Measurements from ENCODE around the gene SCN5A. TPM values are rescaled to one million over a fixed set of nuclear protein-coding genes. Genes with fewer than 3 reads are reported as not detected.

SCN5A gene
- total RNA-seq, 1 experiment from 2014 or later, result 11.5 TPM

DNA sequence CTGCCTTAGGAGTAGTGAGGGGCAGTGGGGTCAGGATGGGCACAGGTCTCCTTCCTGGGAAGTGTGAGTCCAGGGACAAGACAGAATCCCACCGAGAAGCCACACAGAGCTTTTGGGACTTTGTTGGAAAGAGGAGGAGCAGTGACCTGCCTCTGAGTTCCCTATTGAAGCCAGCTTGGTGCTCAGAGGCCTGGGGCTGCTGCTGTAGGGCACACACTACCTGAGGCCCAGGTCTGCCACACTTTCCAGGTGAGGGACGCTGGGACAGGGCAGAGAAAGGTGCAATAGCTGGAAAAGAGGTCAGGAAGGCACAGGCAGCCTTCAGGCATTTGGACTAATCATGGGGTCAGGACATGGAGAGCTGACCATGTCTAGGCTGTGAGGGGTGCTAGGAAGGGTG lies 67.7 kb downstream of the SCN5A start:
- CTCF ChIA-PET, result no interaction called here
- RAD21 ChIA-PET (ENCODE audit: low non-redundant PET in 1 of 2, low total read pairs in 2 of 2, uncharacterized antibody in 2 of 2, unreplicated experiment in 2 of 2), result no interaction called here
- no peaks in the 10 kb centered on the region for H3K4me1 ChIP-seq (ENCODE audit: control insufficient read depth in 1 of 2, insufficient read depth in 2 of 2, low read length in 2 of 2)
- H3K4me2 ChIP-seq (ENCODE audit: low read length), result no peak overlapping the region
- H3K79me2 ChIP-seq (ENCODE audit: insufficient read depth, low read length), result no peaks in the 10 kb centered on the region
- BruUV-seq (replicated peaks), result no TSS peak
- POLR2A ChIA-PET, result no interaction called here
- no peak for DNase-seq (ENCODE audit: low read depth, low spot score)
- no peak for TF ChIP-seq FOSL1 (IDR thresholded peaks at IDR 0.05; ENCODE audit: low read depth)
- TF ChIP-seq RAD21 (IDR thresholded peaks at IDR 0.05; ENCODE audit: low read depth), result no peak
- TF ChIP-seq SIN3A (IDR thresholded peaks at IDR 0.05; ENCODE audit: low read depth), result no peak
- no peaks in the 10 kb centered on the region for H3K27me3 ChIP-seq (ENCODE audit: insufficient read depth, low read length)
- no peak overlapping the region for H3K4me3 ChIP-seq (replicated peaks in 1 of 2; ENCODE audit: low read depth in 1 of 2, low read length in 2 of 2)
- no peaks in the 10 kb centered on the region for H3K9me2 ChIP-seq (ENCODE audit: insufficient read depth)
- H3K9ac ChIP-seq (ENCODE audit: low read length), result no peak overlapping the region
- H3K36me3 ChIP-seq (ENCODE audit: control insufficient read depth in 1 of 2, insufficient read depth in 2 of 2, low read length in 2 of 2), result no peaks in the 10 kb centered on the region; a peak in 1 of 4 replicates
- H2AFZ ChIP-seq (ENCODE audit: low read depth, low read length, poor library complexity, severe bottlenecking), result no peak overlapping the region
- no peak for ATAC-seq
- H3K9me3 ChIP-seq (ENCODE audit: control insufficient read depth in 1 of 2, insufficient read depth in 1 of 2, low read depth in 1 of 2, low read length in 2 of 2), result no peaks in the 10 kb centered on the region
- H4K20me1 ChIP-seq (ENCODE audit: insufficient read depth), result no peaks in the 10 kb centered on the region
- no peak overlapping the region for H3K27ac ChIP-seq (ENCODE audit: low read depth, low read length)
- intact Hi-C loops (cut with micrococcal nuclease), result no loop called here

DNA sequence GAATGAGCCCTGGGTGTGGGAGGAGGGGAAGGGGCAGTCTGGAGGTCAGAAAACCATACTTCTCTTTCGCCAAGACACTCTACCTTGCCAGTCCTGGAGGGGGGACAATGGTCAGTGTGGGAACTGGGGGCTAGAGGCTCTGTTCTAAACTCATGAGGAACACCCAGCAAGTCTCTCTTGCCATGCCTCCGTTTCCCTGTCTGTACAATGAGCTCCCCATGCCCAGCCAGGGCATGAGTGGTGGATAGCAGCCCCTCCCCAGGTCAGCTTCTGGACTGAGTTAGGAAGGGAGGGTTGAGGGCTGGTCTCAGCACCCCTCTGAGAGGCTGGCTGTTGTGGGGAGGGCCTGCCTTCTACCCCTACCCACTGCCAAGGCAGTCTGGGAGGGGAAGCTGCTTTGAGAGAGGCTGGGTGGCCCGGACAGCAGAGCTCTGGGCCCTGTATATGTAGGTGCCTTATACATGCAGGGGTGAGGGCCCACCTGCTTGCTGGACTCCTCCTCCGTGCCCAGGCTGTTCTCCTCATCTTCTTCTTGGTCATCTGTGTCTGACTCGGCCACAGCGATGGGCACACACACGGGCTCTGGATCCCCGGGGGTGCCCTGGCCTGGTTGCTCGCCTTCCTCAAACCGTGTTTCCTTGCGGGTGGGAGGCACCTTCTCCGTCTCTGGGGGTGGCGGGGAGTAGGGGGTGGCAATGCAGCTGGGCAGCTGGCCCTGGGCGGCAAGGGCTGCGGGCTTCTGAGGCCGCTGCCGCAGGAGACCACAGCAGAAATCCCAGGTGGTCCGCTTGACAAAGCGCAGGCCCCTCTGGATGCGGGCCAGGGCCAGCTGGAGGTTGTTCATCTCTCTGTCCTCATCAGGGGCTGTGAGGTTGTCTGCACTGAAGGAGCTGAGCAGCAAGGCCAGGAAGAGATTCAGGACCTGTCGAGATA lies 68.8 kb downstream of the SCN5A start:
- H3K9me3 ChIP-seq (ENCODE audit: control insufficient read depth in 1 of 2, insufficient read depth in 1 of 2, low read depth in 1 of 2, low read length in 2 of 2), result no peaks in the 10 kb centered on the region
- no peak for DNase-seq (ENCODE audit: low read depth, low spot score)
- intact Hi-C loops (cut with micrococcal nuclease), result no loop called here
- no peak overlapping the region for H3K4me2 ChIP-seq (ENCODE audit: low read length)
- BruUV-seq (replicated peaks), result no TSS peak
- H3K79me2 ChIP-seq (ENCODE audit: insufficient read depth, low read length), result no peaks in the 10 kb centered on the region
- no peaks in the 10 kb centered on the region for H3K27me3 ChIP-seq (ENCODE audit: insufficient read depth, low read length)
- ChIA-PET RAD21 (ENCODE audit: low non-redundant PET in 1 of 2, low total read pairs in 2 of 2, uncharacterized antibody in 2 of 2, unreplicated experiment in 2 of 2) (no interaction called here), CTCF (no interaction called here), POLR2A (no interaction called here)
- H3K4me1 ChIP-seq (ENCODE audit: control insufficient read depth in 1 of 2, insufficient read depth in 2 of 2, low read length in 2 of 2), result no peaks in the 10 kb centered on the region
- no peak overlapping the region for H2AFZ ChIP-seq (ENCODE audit: low read depth, low read length, poor library complexity, severe bottlenecking)
- H4K20me1 ChIP-seq (ENCODE audit: insufficient read depth), result no peaks in the 10 kb centered on the region
- no peaks in the 10 kb centered on the region; a peak in 1 of 4 replicates for H3K36me3 ChIP-seq (ENCODE audit: control insufficient read depth in 1 of 2, insufficient read depth in 2 of 2, low read length in 2 of 2)
- no peak for ATAC-seq
- no peak overlapping the region for H3K4me3 ChIP-seq (replicated peaks in 1 of 2; ENCODE audit: low read depth in 1 of 2, low read length in 2 of 2)
- H3K27ac ChIP-seq (ENCODE audit: low read depth, low read length), result no peak overlapping the region
- H3K9ac ChIP-seq (ENCODE audit: low read length), result no peak overlapping the region
- no peaks in the 10 kb centered on the region for H3K9me2 ChIP-seq (ENCODE audit: insufficient read depth)
- TF ChIP-seq, protein P1, sequence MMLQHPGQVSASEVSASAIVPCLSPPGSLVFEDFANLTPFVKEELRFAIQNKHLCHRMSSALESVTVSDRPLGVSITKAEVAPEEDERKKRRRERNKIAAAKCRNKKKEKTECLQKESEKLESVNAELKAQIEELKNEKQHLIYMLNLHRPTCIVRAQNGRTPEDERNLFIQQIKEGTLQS (IDR thresholded peaks at IDR 0.05), result no peak
- TF ChIP-seq POLR2AphosphoS5 (IDR thresholded peaks at IDR 0.05; ENCODE audit: low read depth, low read length) (no peak), EGR1 (IDR thresholded peaks at IDR 0.05; ENCODE audit: low read depth) (no peak), SIN3A (IDR thresholded peaks at IDR 0.05; ENCODE audit: low read depth) (no peak), ELF1 (IDR thresholded peaks at IDR 0.05; ENCODE audit: borderline replicate concordance, low read depth) (no peak), YY1 (IDR thresholded peaks at IDR 0.05; ENCODE audit: extremely low read depth, insufficient replicate concordance, low read depth, low read length) (no peak), CEBPB (IDR thresholded peaks at IDR 0.05; ENCODE audit: low read depth) (no peak), CBX3 (IDR thresholded peaks at IDR 0.05; ENCODE audit: low read depth) (no peak), FOSL1 (IDR thresholded peaks at IDR 0.05; ENCODE audit: low read depth) (no peak), ZFX (IDR thresholded peaks at IDR 0.05) (no peak), EZH2 (IDR thresholded peaks at IDR 0.05) (no peak), SP1 (IDR thresholded peaks at IDR 0.05; ENCODE audit: low read depth) (no peak), POLR2A (IDR thresholded peaks at IDR 0.05; ENCODE audit: borderline replicate concordance, extremely low read depth, insufficient read depth, insufficient read length) (no peak), JUND (IDR thresholded peaks at IDR 0.05) (no peak), SRF (IDR thresholded peaks at IDR 0.05; ENCODE audit: low read depth) (no peak)
- TF ChIP-seq, protein P2, sequence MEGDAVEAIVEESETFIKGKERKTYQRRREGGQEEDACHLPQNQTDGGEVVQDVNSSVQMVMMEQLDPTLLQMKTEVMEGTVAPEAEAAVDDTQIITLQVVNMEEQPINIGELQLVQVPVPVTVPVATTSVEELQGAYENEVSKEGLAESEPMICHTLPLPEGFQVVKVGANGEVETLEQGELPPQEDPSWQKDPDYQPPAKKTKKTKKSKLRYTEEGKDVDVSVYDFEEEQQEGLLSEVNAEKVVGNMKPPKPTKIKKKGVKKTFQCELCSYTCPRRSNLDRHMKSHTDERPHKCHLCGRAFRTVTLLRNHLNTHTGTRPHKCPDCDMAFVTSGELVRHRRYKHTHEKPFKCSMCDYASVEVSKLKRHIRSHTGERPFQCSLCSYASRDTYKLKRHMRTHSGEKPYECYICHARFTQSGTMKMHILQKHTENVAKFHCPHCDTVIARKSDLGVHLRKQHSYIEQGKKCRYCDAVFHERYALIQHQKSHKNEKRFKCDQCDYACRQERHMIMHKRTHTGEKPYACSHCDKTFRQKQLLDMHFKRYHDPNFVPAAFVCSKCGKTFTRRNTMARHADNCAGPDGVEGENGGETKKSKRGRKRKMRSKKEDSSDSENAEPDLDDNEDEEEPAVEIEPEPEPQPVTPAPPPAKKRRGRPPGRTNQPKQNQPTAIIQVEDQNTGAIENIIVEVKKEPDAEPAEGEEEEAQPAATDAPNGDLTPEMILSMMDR (IDR thresholded peaks at IDR 0.05 in 2 of 3, conservative IDR thresholded peaks at IDR 0.05 in 1 of 3; ENCODE audit: borderline replicate concordance in 1 of 3, insufficient read depth in 1 of 3, low read depth in 2 of 3, low read length in 2 of 3), result no peak
- TF ChIP-seq, protein P3, sequence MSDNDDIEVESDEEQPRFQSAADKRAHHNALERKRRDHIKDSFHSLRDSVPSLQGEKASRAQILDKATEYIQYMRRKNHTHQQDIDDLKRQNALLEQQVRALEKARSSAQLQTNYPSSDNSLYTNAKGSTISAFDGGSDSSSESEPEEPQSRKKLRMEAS (IDR thresholded peaks at IDR 0.05), result no peak
